NCI-H510A treated with DMSO at 0.1 percent for 48 hours (cell line): Measurements from ENCODE around the gene HMGN4.

ENCODE experiments used
- DNase-seq: peaks from one replicate; lab custom pipeline; 2025; lab: John Stamatoyannopoulos, UW

Gene HMGN4

DNA sequence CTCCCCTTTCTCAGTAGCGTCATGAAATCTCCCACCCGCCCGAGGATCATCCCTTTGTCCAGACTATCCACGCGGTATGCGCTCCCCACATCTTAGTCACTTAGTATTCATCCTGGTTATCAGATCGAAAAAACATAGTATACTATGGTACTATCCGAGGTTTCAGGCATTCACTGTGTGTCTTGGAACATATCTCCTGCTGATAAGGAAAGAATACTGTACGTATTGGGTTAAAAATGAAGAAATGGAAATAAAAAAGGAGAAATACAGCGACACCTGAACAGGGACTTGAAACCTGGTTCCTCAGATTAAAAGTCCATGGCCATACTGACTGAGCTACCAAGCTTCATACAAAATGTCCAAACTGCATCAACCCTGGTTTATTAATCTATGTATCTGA, 14.0 kb downstream of the HMGN4 start:
- DNase-seq = no peak

GRCh38 chr6:26552640-26553188, 14.5 kb downstream of the HMGN4 start:
- DNase-seq = no peak

DNA sequence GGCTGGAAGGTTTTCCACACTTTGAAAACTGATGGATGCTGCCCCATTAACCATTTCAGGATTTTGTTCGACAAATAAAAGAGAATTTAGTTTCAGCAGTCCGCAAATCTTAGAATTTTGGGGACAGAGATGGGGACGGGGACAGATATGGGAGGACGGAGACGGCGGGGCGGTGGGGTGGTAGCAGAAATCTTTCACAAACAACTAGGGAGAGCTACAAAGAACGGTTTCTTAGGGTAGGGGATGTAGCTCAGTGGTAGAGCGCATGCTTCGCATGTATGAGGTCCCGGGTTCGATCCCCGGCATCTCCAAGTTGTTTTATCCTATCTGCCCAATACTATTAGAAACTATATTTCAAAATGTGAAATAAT, 15.1 kb downstream of the HMGN4 start:
- peak; percentile 63 for DNase-seq

DNA sequence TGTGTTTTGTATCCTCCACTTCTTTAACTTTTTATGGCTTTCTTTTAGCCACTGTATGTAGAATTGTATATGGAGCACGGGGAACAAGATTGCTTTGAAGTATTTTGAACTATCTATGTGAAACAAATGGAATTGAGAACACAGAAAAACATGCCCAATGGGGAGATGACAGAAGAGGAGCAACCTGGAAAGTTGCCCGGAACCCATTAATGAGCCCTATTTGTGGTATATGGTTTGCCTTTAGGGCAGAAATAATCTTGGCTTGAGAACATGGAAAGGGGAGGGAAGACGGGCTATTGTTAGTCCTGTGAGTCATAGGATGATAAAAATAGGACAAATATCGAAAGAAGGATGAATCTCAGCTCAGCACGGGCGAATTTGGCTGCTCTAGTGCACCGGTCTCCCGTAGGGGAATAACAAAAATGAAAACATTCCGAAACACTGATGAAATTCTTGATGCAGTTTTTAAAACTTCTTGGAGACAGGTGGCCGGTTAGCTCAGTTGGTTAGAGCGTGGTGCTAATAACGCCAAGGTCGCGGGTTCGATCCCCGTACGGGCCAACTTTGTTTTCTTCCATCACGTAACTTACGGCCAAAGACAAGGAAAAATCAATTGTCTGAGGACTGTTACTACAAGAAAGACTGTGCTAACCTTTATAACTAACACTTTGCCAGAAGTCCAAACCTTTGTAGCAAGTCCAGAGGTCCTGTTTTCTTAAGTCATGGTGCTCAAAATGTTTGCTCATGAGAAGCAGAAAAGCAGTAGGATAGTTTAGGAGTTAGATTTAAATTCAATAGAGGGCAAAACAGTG, 15.7 kb downstream of the HMGN4 start:
- peak; percentile 94 for DNase-seq

DNA sequence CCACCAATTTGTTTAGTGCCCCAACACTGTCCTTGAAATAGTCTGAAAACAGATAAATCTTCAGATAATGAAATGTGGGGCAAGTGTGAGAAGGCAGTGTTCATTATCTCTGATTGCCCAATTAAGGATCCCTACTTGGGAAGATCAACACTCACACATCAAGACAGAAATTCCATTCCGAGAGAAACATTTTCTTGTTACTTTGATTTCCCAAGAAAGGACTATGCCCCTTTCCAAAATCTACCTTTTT, 16.2 kb downstream of the HMGN4 start:
- peak; percentile 65 for DNase-seq

DNA sequence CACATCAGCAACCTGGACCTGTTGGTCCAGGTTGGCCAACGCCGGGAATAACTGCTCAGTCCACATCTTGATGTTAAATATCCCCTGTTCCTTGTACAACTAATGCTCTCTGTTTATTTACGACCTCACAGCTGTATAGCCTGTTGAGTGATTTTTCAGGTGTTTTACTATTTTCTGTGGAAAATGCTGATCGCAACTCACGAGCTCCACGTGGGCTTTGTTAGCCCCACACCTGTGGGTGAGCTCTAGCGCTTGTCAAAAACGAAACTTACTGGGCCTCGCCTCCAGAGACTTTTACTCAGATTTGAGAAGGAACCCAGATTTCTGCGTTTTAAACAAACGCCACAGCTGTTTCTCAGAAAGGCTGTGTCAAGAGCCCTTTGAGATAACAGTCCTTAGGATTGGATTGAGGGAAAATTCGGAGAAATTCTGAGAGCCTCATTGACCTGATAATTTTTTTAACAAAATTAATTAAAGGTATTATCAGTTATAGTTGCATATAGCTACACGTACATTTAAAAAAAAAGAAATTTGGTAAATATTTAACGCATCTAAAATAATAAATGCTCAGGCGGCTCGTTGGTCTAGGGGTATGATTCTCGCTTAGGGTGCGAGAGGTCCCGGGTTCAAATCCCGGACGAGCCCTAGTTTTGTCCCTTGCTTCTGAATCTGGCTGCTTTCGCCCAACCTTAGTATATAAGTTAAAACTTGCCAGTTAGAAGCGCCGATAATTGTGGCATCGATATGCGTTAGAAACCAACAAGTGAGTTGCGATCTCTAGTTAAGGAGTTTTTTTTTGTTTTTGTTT, 16.7 kb downstream of the HMGN4 start:
- DNase-seq = peak; percentile 74

DNA sequence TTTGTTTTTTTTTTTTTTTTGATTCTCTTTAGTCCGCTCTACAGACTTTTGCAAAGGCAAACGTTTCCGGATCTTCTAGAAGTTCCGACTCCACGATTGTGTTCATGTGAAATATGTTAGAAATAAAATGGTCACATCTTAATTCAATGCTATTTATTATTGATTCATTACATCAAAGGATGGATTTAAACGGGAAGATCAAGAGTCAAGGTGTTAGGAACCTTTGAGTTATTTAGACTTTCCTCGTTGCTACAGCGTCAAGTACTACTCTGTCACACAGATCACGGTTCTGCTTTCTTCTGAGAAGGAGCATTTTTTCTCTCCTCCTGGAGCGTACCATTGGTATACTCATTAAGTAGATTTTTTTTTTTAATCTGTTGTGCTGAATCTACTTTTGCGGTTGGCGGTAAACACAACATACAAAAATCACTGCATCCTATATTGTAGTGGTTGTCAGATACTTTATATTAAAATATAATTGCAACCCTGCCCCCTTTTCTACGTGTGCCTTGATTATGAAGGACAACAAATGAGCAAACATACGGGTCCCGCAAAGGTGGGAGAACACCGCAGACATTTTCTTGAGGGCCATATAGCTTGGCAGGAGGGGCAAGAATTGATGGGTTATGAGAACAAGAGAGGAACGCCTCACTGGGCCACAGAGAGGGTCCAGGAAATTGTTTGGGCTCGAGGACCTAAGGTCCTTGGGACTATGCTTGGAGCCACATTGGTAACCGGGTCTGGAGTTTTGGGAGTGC, 17.5 kb downstream of the HMGN4 start:
- peak; percentile 74 for DNase-seq

DNA sequence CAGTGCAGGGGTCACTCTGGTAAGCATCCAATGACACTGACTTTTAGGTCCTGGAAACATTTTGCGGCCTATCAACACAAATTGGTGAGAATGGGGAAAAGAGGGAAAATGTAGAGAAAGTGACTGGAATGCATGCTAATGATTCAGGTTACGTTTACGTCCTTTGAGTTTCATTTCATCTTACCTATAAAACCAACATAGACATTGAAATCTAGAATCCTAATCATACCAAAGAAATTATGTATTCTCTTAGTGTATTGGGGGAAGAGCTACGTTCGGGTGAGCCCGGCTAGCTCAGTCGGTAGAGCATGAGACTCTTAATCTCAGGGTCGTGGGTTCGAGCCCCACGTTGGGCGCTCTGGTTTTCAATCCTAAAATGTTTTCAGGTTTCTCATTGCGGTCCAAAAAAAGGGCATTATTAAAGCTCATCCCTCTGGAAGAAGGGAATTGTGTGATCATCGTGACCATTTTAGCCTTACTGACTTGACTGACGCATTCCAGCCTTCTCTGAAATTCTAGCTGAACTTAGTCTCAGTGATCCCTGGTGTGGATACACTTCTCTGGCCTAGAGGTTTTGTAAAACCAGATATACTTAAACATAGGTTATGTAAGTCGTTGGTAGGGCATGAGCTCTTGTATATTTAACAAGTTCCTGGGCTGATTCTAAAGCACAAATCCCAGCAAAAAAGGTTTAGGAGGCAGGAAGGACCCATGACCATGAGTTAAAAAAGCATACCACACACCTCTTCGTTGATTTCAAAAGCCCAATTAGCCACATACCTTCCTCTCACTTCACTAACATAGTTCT, 18.3 kb downstream of the HMGN4 start:
- DNase-seq = peak; percentile 90

GRCh38 chr6:26561533-26562466, 23.6 kb downstream of the HMGN4 start:
- no peak for DNase-seq

- no peak for DNase-seq
Measured at GRCh38 chr6:26563488-26563887, 25.3 kb downstream of the HMGN4 start.

DNA sequence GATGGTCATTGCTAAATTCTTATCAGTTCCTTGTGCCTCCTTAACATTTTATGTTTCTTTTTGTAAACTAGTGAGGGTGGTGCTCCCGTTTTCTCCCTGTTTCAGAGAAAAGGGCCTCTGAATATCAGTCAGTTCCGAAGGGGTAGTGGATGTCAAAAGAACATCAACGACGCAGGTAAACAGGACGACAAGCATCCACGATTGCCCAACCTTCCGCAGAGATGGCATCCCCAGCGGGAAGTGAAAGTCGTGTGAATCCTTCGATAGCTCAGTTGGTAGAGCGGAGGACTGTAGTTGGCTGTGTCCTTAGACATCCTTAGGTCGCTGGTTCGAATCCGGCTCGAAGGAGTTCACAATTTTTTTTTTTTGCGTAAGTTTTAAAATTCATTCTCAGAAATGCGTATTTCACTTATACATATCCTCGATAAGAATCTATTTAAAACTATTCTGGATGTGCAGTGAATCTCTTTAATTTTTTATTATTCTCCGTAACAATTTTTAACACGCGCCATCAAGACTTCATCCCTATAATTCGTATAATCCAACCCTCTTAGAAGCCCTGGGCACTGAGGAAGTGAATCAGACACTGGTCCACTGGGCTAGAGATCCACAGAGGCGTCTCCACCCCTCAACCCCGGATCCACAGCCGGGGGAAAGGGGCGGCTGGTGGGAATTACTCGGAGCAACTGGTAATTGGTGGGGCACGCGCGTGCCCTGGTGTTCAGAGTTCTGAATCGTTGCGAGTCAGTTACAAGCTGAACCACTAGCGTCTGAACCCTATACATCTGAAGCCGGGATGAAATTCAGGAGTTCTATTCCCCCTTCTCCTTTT, 30.7 kb downstream of the HMGN4 start:
- peak; percentile 92 for DNase-seq

DNA sequence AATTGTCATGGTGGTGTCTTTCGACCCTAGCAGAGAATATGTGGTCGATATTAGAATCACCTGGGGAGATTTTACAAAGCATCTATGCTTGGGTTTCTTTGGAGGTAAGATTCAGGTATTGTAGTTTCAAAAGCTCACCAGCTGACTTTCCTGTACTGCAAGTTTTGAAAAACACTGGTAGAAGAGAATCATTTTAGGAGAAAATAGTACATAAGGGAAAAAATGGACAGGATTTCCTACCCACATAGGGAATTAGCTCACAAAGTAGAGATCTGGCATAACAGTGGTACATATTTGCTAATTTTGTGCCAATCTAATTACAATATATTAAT, 31.2 kb downstream of the HMGN4 start:
- no peak for DNase-seq

DNA sequence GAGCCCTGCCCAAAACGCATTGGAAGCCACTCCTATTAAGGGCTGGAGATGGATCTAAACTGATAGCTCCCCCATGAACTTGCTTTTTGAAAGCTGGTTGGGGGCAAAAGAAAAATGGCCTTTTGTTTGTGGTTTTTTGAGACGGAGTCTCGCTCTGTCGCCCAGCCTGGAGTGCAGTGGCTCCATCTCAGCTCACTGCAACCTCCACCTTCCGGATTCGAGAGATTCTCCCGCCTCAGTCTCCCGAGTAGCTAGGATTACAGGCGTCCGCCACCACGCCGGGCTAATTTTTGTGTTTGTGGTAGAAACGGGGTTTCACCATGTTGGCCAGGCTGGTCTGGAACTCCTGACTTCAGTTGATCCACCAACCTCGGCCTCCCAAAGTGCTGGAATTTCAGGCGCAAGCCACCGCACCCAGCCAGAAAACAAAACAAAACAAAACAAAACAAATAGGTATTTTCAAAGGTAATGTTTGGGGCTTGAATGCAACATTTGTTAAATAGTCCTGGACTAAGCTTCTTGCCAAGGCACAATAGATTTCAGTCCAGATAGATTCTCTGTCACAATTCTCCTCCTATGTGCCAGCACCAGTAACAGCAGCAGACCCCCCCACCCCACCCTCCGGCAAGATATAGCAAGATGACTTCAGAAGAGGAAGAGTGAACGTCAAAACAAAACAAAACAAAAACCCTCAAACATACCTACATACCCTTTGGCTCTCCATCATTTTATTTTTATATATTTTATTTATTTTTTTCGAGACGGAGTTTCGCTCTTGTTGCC, 32.1 kb downstream of the HMGN4 start:
- no peak for DNase-seq

DNA sequence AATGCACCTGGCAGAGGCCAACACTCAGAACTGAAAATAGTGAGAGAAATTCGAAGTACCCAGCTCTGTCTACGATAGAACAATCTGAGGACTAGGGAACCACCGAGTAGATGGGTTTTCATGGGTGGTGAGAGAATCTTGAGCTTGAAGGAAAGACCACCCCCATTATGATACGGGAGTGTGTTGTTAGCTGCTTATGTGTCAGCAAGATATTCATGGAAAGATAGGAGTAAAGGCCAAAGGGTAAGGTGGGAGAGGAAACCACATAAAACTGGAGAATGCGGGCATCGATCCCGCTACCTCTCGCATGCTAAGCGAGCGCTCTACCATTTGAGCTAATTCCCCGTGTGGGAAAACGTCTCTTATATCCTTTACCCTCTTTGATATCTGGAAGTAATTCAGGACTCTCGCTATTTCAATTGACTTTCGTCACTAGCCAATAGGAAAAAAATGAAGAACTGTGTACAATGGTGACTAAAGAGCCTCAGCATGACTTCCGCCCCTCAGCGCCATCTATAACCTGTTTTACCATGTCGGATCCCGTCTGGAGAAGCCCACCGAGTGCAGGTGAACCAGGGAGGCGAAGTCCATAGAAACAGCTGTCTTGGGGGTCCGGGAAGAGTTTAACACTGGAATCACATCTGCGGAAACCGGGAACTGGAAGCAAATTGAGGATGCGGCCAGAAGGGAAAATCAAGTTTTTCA, 33.6 kb downstream of the HMGN4 start:
- peak; percentile 96 for DNase-seq

- DNase-seq = no peak
Measured at GRCh38 chr6:26575494-26575939, 37.4 kb downstream of the HMGN4 start.

GRCh38 chr6:26576407-26576843, 38.3 kb downstream of the HMGN4 start:
- no peak for DNase-seq

DNA sequence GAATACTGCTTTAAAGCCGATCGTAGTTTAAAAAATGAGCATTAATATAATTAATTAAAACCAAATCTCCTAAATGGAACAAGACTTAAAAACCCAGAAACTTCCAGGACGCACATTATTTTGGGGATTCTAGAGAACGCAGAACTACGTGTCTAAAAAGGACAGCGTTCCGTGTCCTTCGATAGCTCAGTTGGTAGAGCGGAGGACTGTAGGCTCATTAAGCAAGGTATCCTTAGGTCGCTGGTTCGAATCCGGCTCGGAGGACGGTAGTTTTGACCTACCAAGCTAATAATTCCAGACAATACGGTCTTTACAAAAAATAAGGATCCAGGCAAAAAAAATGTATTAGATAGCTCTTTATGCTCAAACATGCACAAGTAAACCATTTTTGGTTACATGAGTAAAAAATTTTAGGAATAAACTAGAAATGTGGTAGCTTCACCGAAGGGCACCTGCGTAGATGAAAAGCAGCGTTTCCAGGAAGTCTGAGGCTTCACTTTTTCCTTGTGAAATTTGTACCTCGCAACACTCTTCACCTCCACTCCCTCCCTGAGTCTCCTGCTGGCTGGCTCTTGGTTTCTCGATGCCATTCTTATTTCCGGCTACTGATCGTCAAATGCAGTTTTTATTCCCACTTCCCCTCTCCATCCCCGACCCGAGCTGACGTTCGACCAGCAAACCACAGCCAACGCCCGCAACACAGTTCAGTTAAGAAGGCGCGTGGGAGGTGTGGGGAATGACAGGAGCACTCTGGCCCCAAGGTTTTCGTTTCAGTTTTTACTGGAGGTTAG, 39.0 kb downstream of the HMGN4 start:
- no peak for DNase-seq

GRCh38 chr6:26577720-26578072, 39.5 kb downstream of the HMGN4 start:
- no peak for DNase-seq
